Measurements from ENCODE around the gene ACSF3. TPM values are rescaled to one million over a fixed set of nuclear protein-coding genes. Genes with fewer than 3 reads are reported as not detected.
"Not testable (repeated sequence)": the region's sequence is repeated elsewhere in the genome, so short reads cannot be mapped to it uniquely, and the experiment has no call there.

The ACSF3 gene
- total RNA-seq, 3 donors from 2014 or later (not counting 1 experiment from before 2014, with no cell fraction given): 45.0 to 71.4 (median 51.6) TPM

GRCh38 chr16:89066721-89067120 lies 26.9 kb upstream of the ACSF3 start:
- H3K27me3 Mint-ChIP-seq (ENCODE audit: low read depth in 2 of 2): peaks cover 0 to 3% of the 10 kb centered on the region in 2 donors
- H3K4me1 Mint-ChIP-seq: no peaks in the 10 kb centered on the region
- H3K36me3 Mint-ChIP-seq: no peaks in the 10 kb centered on the region
- peaks cover 28% of the 10 kb centered on the region for H3K4me1 ChIP-seq (ENCODE audit: control insufficient read depth, insufficient read depth, low read length)
- H3K27ac Mint-ChIP-seq: no peak overlapping the region
- H3K9me3 Mint-ChIP-seq: no peaks in the 10 kb centered on the region
- H3K4me3 Mint-ChIP-seq: no peak overlapping the region
- TF ChIP-seq CTCF (IDR thresholded peaks at IDR 0.05): no peak
- no peaks in the 10 kb centered on the region for H3K36me3 ChIP-seq (ENCODE audit: control insufficient read depth, insufficient read depth, low read length)
- no peak overlapping the region for H3K4me3 ChIP-seq (ENCODE audit: low read length)
- ATAC-seq (no peak), DNase-seq (no peak)
- no peaks in the 10 kb centered on the region for H3K27me3 ChIP-seq (ENCODE audit: control insufficient read depth, insufficient read depth, low read length)
- H3K9me3 ChIP-seq (ENCODE audit: control insufficient read depth, insufficient read depth, low read length): no peaks in the 10 kb centered on the region
- 94% methylated on average over 21 of the region's 21 CpGs for WGBS (ENCODE audit: insufficient coverage)
- intact Hi-C loops (cut with micrococcal nuclease): no loop called here
- no peak overlapping the region for H3K27ac ChIP-seq (ENCODE audit: low read length)

GRCh38 chr16:89067677-89068443 lies 25.8 kb upstream of the ACSF3 start:
- Mint-ChIP-seq H3K27ac (no peak overlapping the region), H3K27me3 (ENCODE audit: low read depth in 2 of 2) (peaks cover 0 to 3% of the 10 kb centered on the region in 2 donors), H3K4me3 (no peak overlapping the region), H3K4me1 (no peaks in the 10 kb centered on the region), H3K9me3 (no peaks in the 10 kb centered on the region), H3K36me3 (no peaks in the 10 kb centered on the region)
- H3K4me3 ChIP-seq (ENCODE audit: low read length): no peak overlapping the region
- no peaks in the 10 kb centered on the region for H3K36me3 ChIP-seq (ENCODE audit: control insufficient read depth, insufficient read depth, low read length)
- H3K27me3 ChIP-seq (ENCODE audit: control insufficient read depth, insufficient read depth, low read length): no peaks in the 10 kb centered on the region
- DNase-seq (no peak), ATAC-seq (no peak)
- no peak overlapping the region for H3K27ac ChIP-seq (ENCODE audit: low read length)
- peaks cover 28% of the 10 kb centered on the region for H3K4me1 ChIP-seq (ENCODE audit: control insufficient read depth, insufficient read depth, low read length)
- intact Hi-C loops (cut with micrococcal nuclease): no loop called here
- H3K9me3 ChIP-seq (ENCODE audit: control insufficient read depth, insufficient read depth, low read length): no peaks in the 10 kb centered on the region
- TF ChIP-seq CTCF (IDR thresholded peaks at IDR 0.05): no peak
- 56% methylated on average over 16 of the region's 16 CpGs for WGBS (ENCODE audit: insufficient coverage)

DNA sequence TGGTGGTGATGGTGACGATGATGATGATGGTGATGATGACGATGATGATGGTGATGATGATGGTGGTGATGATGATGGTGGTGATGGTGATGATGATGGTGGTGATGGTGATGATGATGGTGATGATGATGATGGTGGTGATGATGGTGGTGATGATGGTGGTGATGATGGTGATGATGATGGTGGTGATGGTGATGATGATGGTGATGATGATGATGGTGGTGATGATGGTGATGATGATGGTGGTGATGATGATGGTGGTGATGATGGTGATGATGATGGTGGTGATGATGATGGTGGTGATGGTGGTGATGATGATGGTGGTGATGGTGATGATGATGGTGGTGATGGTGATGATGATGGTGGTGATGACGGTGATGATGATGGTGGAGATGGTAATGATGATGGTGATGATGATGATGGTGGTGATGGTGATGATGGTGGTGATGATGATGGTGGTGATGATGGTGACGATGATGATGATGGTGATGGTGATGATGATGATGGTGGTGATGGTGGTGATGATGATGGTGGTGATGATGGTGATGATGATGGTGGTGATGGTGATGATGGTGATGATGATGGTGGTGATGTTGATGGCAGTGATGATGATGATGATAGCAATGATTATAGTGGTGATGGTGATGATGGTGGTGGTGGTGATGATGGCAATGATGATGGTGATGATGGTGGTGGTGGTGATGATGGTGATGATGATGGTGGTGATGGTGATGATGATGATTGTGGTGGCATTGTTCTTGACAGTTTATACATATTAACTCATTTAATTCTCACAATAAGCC lies 24.6 kb upstream of the ACSF3 start:
- intact Hi-C loops (cut with micrococcal nuclease); DNase-seq; H3K9me3 ChIP-seq (ENCODE audit: control insufficient read depth, insufficient read depth, low read length); H3K4me1 Mint-ChIP-seq; ATAC-seq; H3K4me3 Mint-ChIP-seq; H3K9me3 Mint-ChIP-seq; H3K27ac ChIP-seq (ENCODE audit: low read length); H3K27me3 ChIP-seq (ENCODE audit: control insufficient read depth, insufficient read depth, low read length); H3K4me3 ChIP-seq (ENCODE audit: low read length); H3K36me3 ChIP-seq (ENCODE audit: control insufficient read depth, insufficient read depth, low read length); H3K36me3 Mint-ChIP-seq; H3K27me3 Mint-ChIP-seq (ENCODE audit: low read depth in 2 of 2); H3K27ac Mint-ChIP-seq: not testable (repeated sequence)
- H3K4me1 ChIP-seq (ENCODE audit: control insufficient read depth, insufficient read depth, low read length): peaks cover 25% of the 10 kb centered on the region
- WGBS (ENCODE audit: insufficient coverage): 98% methylated on average over 4 of the region's 4 CpGs

- 96% methylated on average over 9 of the region's 9 CpGs for WGBS (ENCODE audit: insufficient coverage)
- H3K4me1 Mint-ChIP-seq: no peaks in the 10 kb centered on the region
These were observed 23.7 kb upstream of the ACSF3 start for GRCh38 chr16:89069920-89070319.

More at GRCh38 chr16:89069920-89070319, 23.7 kb upstream of the ACSF3 start:
- ATAC-seq (no peak), DNase-seq (no peak)
- Mint-ChIP-seq H3K4me3 (no peak overlapping the region), H3K36me3 (no peaks in the 10 kb centered on the region), H3K27me3 (ENCODE audit: low read depth in 2 of 2) (peaks cover 0 to 3% of the 10 kb centered on the region in 2 donors), H3K27ac (no peak overlapping the region), H3K9me3 (no peaks in the 10 kb centered on the region)
- H3K4me1 ChIP-seq (ENCODE audit: control insufficient read depth, insufficient read depth, low read length): peaks cover 16% of the 10 kb centered on the region
- intact Hi-C loops (cut with micrococcal nuclease): no loop called here
- H3K27me3 ChIP-seq (ENCODE audit: control insufficient read depth, insufficient read depth, low read length): no peaks in the 10 kb centered on the region
- no peaks in the 10 kb centered on the region for H3K9me3 ChIP-seq (ENCODE audit: control insufficient read depth, insufficient read depth, low read length)
- H3K4me3 ChIP-seq (ENCODE audit: low read length): no peak overlapping the region
- TF ChIP-seq CTCF (IDR thresholded peaks at IDR 0.05): no peak
- H3K27ac ChIP-seq (ENCODE audit: low read length): no peak overlapping the region
- H3K36me3 ChIP-seq (ENCODE audit: control insufficient read depth, insufficient read depth, low read length): no peaks in the 10 kb centered on the region

Measured in natural killer cell (primary cell).